HepG2 (cell line): ENCODE measurements around the gene IDUA. TPM values are rescaled to one million over a fixed set of nuclear protein-coding genes. Genes with fewer than 3 reads are reported as not detected.

Experiments used
- AKAP8 ChIP-seq: sonication (generic); formaldehyde crosslinking; IDR thresholded peaks from 2 replicates; pipeline ENCODE4 v1.5.1; 2020; ENCODE audit warnings: mild to moderate bottlenecking, missing genetic modification reagents
- ATF2 ChIP-seq: sonication (generic); formaldehyde crosslinking; IDR thresholded peaks from 2 replicates; pipeline ENCODE4 v1.4.0; 2020; ENCODE audit warnings: missing genetic modification reagents
- BRCA1 ChIP-seq: sonication (generic); formaldehyde crosslinking; IDR thresholded peaks from 2 replicates; pipeline ENCODE4 v1.4.0; 2020; ENCODE audit warnings: missing genetic modification reagents
- CERS6 ChIP-seq: sonication (generic); formaldehyde crosslinking; IDR thresholded peaks from 2 replicates; pipeline ENCODE4 v1.5.0; 2020; ENCODE audit warnings: missing genetic modification reagents
- CSRNP1 ChIP-seq: sonication (generic); formaldehyde crosslinking; IDR thresholded peaks from 2 replicates; pipeline ENCODE4 v1.8.1; 2023; ENCODE audit warnings: mild to moderate bottlenecking, missing genetic modification reagents
- DBP ChIP-seq: sonication (generic); formaldehyde crosslinking; IDR thresholded peaks from 2 replicates; pipeline ENCODE4 v1.4.0; 2020; ENCODE audit warnings: missing genetic modification reagents; ENCODE audit errors: not compliant biosample characterization
- FOXP4 ChIP-seq: sonication (generic); formaldehyde crosslinking; IDR thresholded peaks from 2 replicates; pipeline ENCODE4 v1.4.0; 2020; ENCODE audit warnings: missing genetic modification reagents
- HMGXB4 ChIP-seq, 2 experiments: sonication (generic) in 1 of 2; formaldehyde crosslinking in 1 of 2; IDR thresholded peaks; 2 replicates each; pipeline versions ENCODE4 v1.4.0 to v1.6.1; 2018 to 2020; ENCODE audit warnings: missing genetic modification reagents in 2 of 2, borderline replicate concordance in 1 of 2, low read depth in 1 of 2, mild to moderate bottlenecking in 1 of 2, missing biosample characterization in 1 of 2
- IRF9 ChIP-seq: sonication (generic); formaldehyde crosslinking; IDR thresholded peaks from 2 replicates; pipeline ENCODE4 v1.8.0; 2022; ENCODE audit warnings: missing genetic modification reagents, mild to moderate bottlenecking, borderline replicate concordance
- ISX ChIP-seq: sonication (generic); formaldehyde crosslinking; conservative IDR thresholded peaks from 2 replicates; pipeline ENCODE4 v1.5.0; 2020; ENCODE audit warnings: missing genetic modification reagents
- MTF2 ChIP-seq: sonication (generic); formaldehyde crosslinking; IDR thresholded peaks from 2 replicates; pipeline ENCODE4 v1.5.0; 2020; ENCODE audit warnings: missing genetic modification reagents, borderline replicate concordance
- NR2C2 ChIP-seq: sonication (generic); formaldehyde crosslinking; IDR thresholded peaks from 2 replicates; pipeline ENCODE4 v1.4.0; 2020; ENCODE audit warnings: missing genetic modification reagents, mild to moderate bottlenecking, moderate library complexity, borderline replicate concordance
- RBM39 ChIP-seq: fragments of 200-400 bp; formaldehyde crosslinking; IDR thresholded peaks from one replicate; pipeline ENCODE4 v1.6.1; 2018; ENCODE audit warnings: antibody characterized with exemption, mild to moderate bottlenecking, low read depth, low read length; ENCODE audit not compliant: poor library complexity, severe bottlenecking
- ZFP1 ChIP-seq: IDR thresholded peaks from 2 replicates; pipeline ENCODE4 v1.6.1; 2016
- ZKSCAN8 ChIP-seq: IDR thresholded peaks from 2 replicates; pipeline ENCODE4 v1.6.1; 2016; ENCODE audit warnings: borderline replicate concordance, missing genetic modification reagents, missing compliant biosample characterization
- ZNF335 ChIP-seq: sonication (generic); formaldehyde crosslinking; IDR thresholded peaks from 2 replicates; pipeline ENCODE4 v1.4.0; 2020; ENCODE audit warnings: missing genetic modification reagents
- polyA plus RNA-seq, 8 experiments: library from polyadenylated mRNA; depleted of rRNA in 3 of 8; stranded (reverse) in 7 of 8; unstranded in 1 of 8; fragments of >200 nt; fragmentation: Illumina TruSeq in 4 of 8; extraction: Trizol in 4 of 8; gene quantifications; 2 replicates each; pipeline versions ENCODE4 v1.2.1 to v1.2.3, GENCODE V29; 2011 to 2016; ENCODE audit warnings: low read depth in 4 of 8, missing spikeins in 1 of 8, mixed read lengths in 1 of 8; ENCODE audit not compliant: insufficient read depth in 1 of 8
- total RNA-seq, 5 experiments: library from RNA; depleted of rRNA; stranded (reverse); fragments of >200 nt; fragmentation: Illumina TruSeq; extraction: Trizol; gene quantifications; 2 replicates each; pipeline ENCODE4 v1.2.3, GENCODE V29; 2016; ENCODE audit warnings: low read depth in 1 of 5

The IDUA gene
- total and polyA plus RNA-seq, 2 of the 13 experiments (the other 11 are each of a cell fraction or from before 2014, with no cell fraction given): 0.77 to 1.0 TPM

- TF ChIP-seq CERS6: no peak
- TF ChIP-seq ATF2: no peak
- TF ChIP-seq NR2C2 (CRISPR knock-in tag): peak; percentile 82
- no peak for TF ChIP-seq FOXP4 (CRISPR knock-in tag)
- TF ChIP-seq ZNF335: no peak
- TF ChIP-seq RBM39: no peak
- no peak for TF ChIP-seq AKAP8 (CRISPR knock-in tag)
- TF ChIP-seq ISX (CRISPR knock-in tag): no peak
- TF ChIP-seq ZFP1 (CRISPR knock-in tag): no peak
- TF ChIP-seq DBP (CRISPR knock-in tag): no peak
- no peak for TF ChIP-seq HMGXB4 (CRISPR knock-in tag; IDR thresholded peaks at IDR 0.05; ENCODE audit: borderline replicate concordance in 1 of 2, low read depth in 1 of 2)
- TF ChIP-seq BRCA1: no peak
- TF ChIP-seq CSRNP1 (CRISPR knock-in tag): no peak
- no peak for TF ChIP-seq MTF2 (CRISPR knock-in tag)
- no peak for TF ChIP-seq IRF9
- TF ChIP-seq ZKSCAN8 (CRISPR knock-in tag): no peak
Measured at GRCh38 chr4:1050486-1051213, 63.8 kb downstream of the IDUA start (continued).
